ENCODE results near the gene SLC23A2.

The SLC23A2 gene

GRCh38 chr20:4894409-4894808, 106.9 kb downstream of the SLC23A2 start:
- Mint-ChIP-seq H3K27me3 (ENCODE audit: low read depth) (no peaks in the 10 kb centered on the region), H3K27ac (peak overlapping the region in 1 of 3 experiments; percentile 33), H3K36me3 (ENCODE audit: low read depth) (peaks cover 24% of the 10 kb centered on the region), H3K4me3 (no peak overlapping the region), H3K4me1 (peaks cover 16% of the 10 kb centered on the region), H3K9me3 (no peaks in the 10 kb centered on the region)
- TF ChIP-seq CTCF (IDR thresholded peaks at IDR 0.05; ENCODE audit: unreplicated experiment in 3 of 3) = no peak

DNA sequence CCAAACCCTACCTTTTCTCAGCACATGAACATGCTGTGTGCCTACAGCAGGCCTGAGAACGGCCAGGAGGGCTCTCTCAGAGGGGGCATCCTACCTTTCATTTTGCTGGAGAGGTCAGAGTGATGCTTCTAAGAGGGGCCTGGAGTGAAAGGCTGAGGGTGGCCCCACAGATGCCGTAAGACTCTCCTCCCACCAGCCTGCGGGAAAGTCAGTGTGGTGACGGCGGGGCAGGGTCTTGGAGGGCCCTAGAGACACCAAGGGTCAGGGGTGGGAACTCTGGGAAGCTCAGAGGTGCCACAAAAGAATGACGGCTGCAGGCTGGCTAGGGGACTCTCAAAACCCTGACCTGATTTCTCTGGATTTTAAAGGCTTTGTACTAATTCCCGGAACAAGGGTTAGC, 107.6 kb downstream of the SLC23A2 start:
- H3K9me3 Mint-ChIP-seq = no peaks in the 10 kb centered on the region
- H3K4me1 Mint-ChIP-seq = peaks cover 16% of the 10 kb centered on the region
- peak overlapping the region in 1 of 3 experiments; percentile 38 for H3K27ac Mint-ChIP-seq
- no peak for TF ChIP-seq CTCF (IDR thresholded peaks at IDR 0.05; ENCODE audit: unreplicated experiment in 3 of 3)
- peaks cover 20% of the 10 kb centered on the region for H3K36me3 Mint-ChIP-seq (ENCODE audit: low read depth)
- H3K4me3 Mint-ChIP-seq = no peak overlapping the region
- H3K27me3 Mint-ChIP-seq (ENCODE audit: low read depth) = no peaks in the 10 kb centered on the region

GRCh38 chr20:4891997-4892396, 109.3 kb downstream of the SLC23A2 start:
- peaks cover 16% of the 10 kb centered on the region for H3K36me3 Mint-ChIP-seq (ENCODE audit: low read depth)
- no peak overlapping the region for H3K27ac Mint-ChIP-seq
- no peaks in the 10 kb centered on the region for H3K9me3 Mint-ChIP-seq
- no peak for TF ChIP-seq CTCF (IDR thresholded peaks at IDR 0.05; ENCODE audit: unreplicated experiment in 3 of 3)
- peaks cover 5% of the 10 kb centered on the region for H3K4me1 Mint-ChIP-seq
- no peak overlapping the region for H3K4me3 Mint-ChIP-seq
- H3K27me3 Mint-ChIP-seq (ENCODE audit: low read depth) = no peaks in the 10 kb centered on the region

GRCh38 chr20:4891190-4891763, 110.0 kb downstream of the SLC23A2 start:
- no peaks in the 10 kb centered on the region for H3K27me3 Mint-ChIP-seq (ENCODE audit: low read depth)
- peaks cover 5% of the 10 kb centered on the region for H3K4me1 Mint-ChIP-seq
- H3K27ac Mint-ChIP-seq = peak overlapping the region in 2 of 3 experiments; percentile 60 to 82
- H3K4me3 Mint-ChIP-seq = no peak overlapping the region
- H3K9me3 Mint-ChIP-seq = no peaks in the 10 kb centered on the region
- TF ChIP-seq CTCF (IDR thresholded peaks at IDR 0.05; ENCODE audit: unreplicated experiment in 3 of 3) = no peak
- H3K36me3 Mint-ChIP-seq (ENCODE audit: low read depth) = peaks cover 16% of the 10 kb centered on the region

- no peak overlapping the region for H3K27ac Mint-ChIP-seq
- no peaks in the 10 kb centered on the region for H3K27me3 Mint-ChIP-seq (ENCODE audit: low read depth)
- no peak for TF ChIP-seq CTCF (IDR thresholded peaks at IDR 0.05; ENCODE audit: unreplicated experiment in 3 of 3)
- peaks cover 5% of the 10 kb centered on the region for H3K4me1 Mint-ChIP-seq
- no peaks in the 10 kb centered on the region for H3K9me3 Mint-ChIP-seq
- H3K4me3 Mint-ChIP-seq = no peak overlapping the region
- peaks cover 17% of the 10 kb centered on the region for H3K36me3 Mint-ChIP-seq (ENCODE audit: low read depth)
Observed at GRCh38 chr20:4889446-4889845, 111.9 kb downstream of the SLC23A2 start.

GRCh38 chr20:4887586-4887985, 113.7 kb downstream of the SLC23A2 start:
- Mint-ChIP-seq H3K36me3 (ENCODE audit: low read depth) (peaks cover 23% of the 10 kb centered on the region), H3K4me3 (no peak overlapping the region), H3K4me1 (no peaks in the 10 kb centered on the region), H3K27ac (no peak overlapping the region), H3K9me3 (no peaks in the 10 kb centered on the region), H3K27me3 (ENCODE audit: low read depth) (no peaks in the 10 kb centered on the region)
- no peak for TF ChIP-seq CTCF (IDR thresholded peaks at IDR 0.05; ENCODE audit: unreplicated experiment in 3 of 3)
